Panc1 (cell line): ENCODE measurements around the gene GOLGA3.
"Not testable (repeated sequence)": the region's sequence is repeated elsewhere in the genome, so short reads cannot be mapped to it uniquely, and the experiment has no call there.

Experiments
- CTCF ChIP-seq: fragments of 450-650 bp; IDR thresholded peaks from 2 replicates; pipeline ENCODE4 v1.5.1; 2017; ENCODE audit warnings: mild to moderate bottlenecking
- POLR2AphosphoS5 ChIP-seq: IDR thresholded peaks from 2 replicates; pipeline ENCODE4 v1.6.1; 2012; ENCODE audit warnings: mild to moderate bottlenecking, low read depth, low read length, moderate library complexity

GRCh38 chr12:132791940-132792339 lies 36.7 kb downstream of the GOLGA3 start:
- TF ChIP-seq CTCF, POLR2AphosphoS5: not testable (repeated sequence)
